GM19351 (cell line): ENCODE data around the gene GPX5.

Experiments
- ATAC-seq: cut with Tn5 transposase; IDR thresholded peaks from one replicate; pipeline ENCODE4 v1.9.1; 2021; ENCODE audit warnings: mild to moderate bottlenecking, moderate library complexity; ENCODE audit not compliant: unreplicated experiment

The GPX5 gene

GRCh38 chr6:28553986-28554881 is 28.6 kb downstream of the GPX5 start:
- ATAC-seq, result no peak

- no peak for ATAC-seq
Observed at GRCh38 chr6:28555136-28555535, 29.5 kb downstream of the GPX5 start.

GRCh38 chr6:28558629-28559028 is 32.9 kb downstream of the GPX5 start:
- ATAC-seq, result no peak

GRCh38 chr6:28563430-28564095 is 37.9 kb downstream of the GPX5 start:
- ATAC-seq, result no peak

GRCh38 chr6:28565823-28566526 is 40.3 kb downstream of the GPX5 start:
- no peak for ATAC-seq

GRCh38 chr6:28566527-28567252 is 41.0 kb downstream of the GPX5 start:
- no peak for ATAC-seq

- no peak for ATAC-seq
Observed at GRCh38 chr6:28567506-28567905, 41.8 kb downstream of the GPX5 start.

GRCh38 chr6:28568515-28569108 is 42.9 kb downstream of the GPX5 start:
- no peak for ATAC-seq

- ATAC-seq, result no peak
Observed at GRCh38 chr6:28569748-28570147, 44.1 kb downstream of the GPX5 start.

- ATAC-seq, result no peak
Observed at GRCh38 chr6:28580475-28580874, 54.8 kb downstream of the GPX5 start.

- no peak for ATAC-seq
Observed at GRCh38 chr6:28583463-28583862, 57.8 kb downstream of the GPX5 start.
